DOHH2 (cell line): ENCODE data around the gene MKS1.

Experiments
- EZH2phosphoT487 ChIP-seq: fragments of 200-600 bp; sonication (generic); IDR thresholded peaks from 2 replicates; pipeline ENCODE4 v1.6.1; 2017; ENCODE audit warnings: borderline replicate concordance, mild to moderate bottlenecking, antibody characterized with exemption, low read length, moderate library complexity, mixed read lengths
- TF ChIP-seq, protein P1 (sequence below): fragments of 200-600 bp; sonication (generic); IDR thresholded peaks from one replicate; pipeline ENCODE4 v1.5.1; 2014; ENCODE audit warnings: antibody characterized with exemption, mild to moderate bottlenecking, low read depth, low read length; ENCODE audit not compliant: poor library complexity, severe bottlenecking

DNA sequence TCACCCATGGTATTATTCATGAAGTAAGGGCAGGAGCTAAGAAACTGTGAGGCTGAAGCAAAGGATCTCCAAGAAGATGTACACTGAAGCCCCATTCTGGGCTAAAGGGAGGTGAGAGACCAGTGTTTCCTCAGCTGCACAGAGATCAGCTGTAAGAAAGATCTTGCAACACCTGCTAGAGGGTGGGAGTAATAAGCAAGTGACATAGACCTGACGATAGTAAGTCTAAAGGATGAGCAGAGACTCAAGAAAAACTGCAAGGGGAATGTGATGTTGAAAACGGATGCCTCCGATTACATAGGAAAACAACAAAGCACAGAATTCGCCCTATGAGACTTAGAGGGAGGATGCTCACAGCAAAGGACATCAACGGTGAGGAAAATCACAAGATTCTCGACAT is 52.4 kb downstream of the MKS1 start, which contains the start of gene OR4D2:
- TF ChIP-seq, protein P1, sequence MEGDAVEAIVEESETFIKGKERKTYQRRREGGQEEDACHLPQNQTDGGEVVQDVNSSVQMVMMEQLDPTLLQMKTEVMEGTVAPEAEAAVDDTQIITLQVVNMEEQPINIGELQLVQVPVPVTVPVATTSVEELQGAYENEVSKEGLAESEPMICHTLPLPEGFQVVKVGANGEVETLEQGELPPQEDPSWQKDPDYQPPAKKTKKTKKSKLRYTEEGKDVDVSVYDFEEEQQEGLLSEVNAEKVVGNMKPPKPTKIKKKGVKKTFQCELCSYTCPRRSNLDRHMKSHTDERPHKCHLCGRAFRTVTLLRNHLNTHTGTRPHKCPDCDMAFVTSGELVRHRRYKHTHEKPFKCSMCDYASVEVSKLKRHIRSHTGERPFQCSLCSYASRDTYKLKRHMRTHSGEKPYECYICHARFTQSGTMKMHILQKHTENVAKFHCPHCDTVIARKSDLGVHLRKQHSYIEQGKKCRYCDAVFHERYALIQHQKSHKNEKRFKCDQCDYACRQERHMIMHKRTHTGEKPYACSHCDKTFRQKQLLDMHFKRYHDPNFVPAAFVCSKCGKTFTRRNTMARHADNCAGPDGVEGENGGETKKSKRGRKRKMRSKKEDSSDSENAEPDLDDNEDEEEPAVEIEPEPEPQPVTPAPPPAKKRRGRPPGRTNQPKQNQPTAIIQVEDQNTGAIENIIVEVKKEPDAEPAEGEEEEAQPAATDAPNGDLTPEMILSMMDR: no peak
- TF ChIP-seq EZH2phosphoT487: no peak
